Activated T-cell treated with anti-CD3 and anti-CD28 coated beads, Interleukin-2, amount 50 U/mL, for 72 hours (primary cell): ENCODE measurements around the gene LDLRAD4. TPM values are rescaled to one million over a fixed set of nuclear protein-coding genes. Genes with fewer than 3 reads are reported as not detected.
"Not testable (repeated sequence)": the region's sequence is repeated elsewhere in the genome, so short reads cannot be mapped to it uniquely, and the experiment has no call there.

Experiments
- ATAC-seq, 2 donors: fragments of 150-1000 bp; cut with Tn5 transposase; replicated peaks in 1 of 2; 2 replicates each; pipeline ENCODE4 v1.10.0; 2021; ENCODE audit warnings: moderate library complexity in 2 of 2, mild to moderate bottlenecking in 1 of 2
- DNase-seq, 2 donors: peaks; one replicate each; pipeline ENCODE4 v3.0.0; 2021 to 2022; ENCODE audit warnings: mixed read lengths in 1 of 2
- H3K27ac Mint-ChIP-seq: one replicate; pipeline ENCODE4 v1.8.0; 2022; ENCODE audit warnings: mild to moderate bottlenecking, moderate library complexity, mixed read lengths
- H3K27me3 Mint-ChIP-seq: one replicate; pipeline ENCODE4 v1.8.0; 2022; ENCODE audit warnings: low read depth, mixed read lengths
- H3K36me3 Mint-ChIP-seq, 2 donors: one replicate each; pipeline ENCODE4 v1.8.0; 2022; ENCODE audit warnings: mixed read lengths in 2 of 2, mild to moderate bottlenecking in 1 of 2; ENCODE audit not compliant: insufficient read depth in 2 of 2
- H3K4me1 Mint-ChIP-seq: one replicate; pipeline ENCODE4 v1.8.0; 2022; ENCODE audit warnings: low read depth, mixed read lengths
- H3K4me3 Mint-ChIP-seq, 2 donors: one replicate each; pipeline ENCODE4 v1.8.0; 2022; ENCODE audit warnings: mild to moderate bottlenecking in 2 of 2, mixed read lengths in 2 of 2, moderate library complexity in 2 of 2
- H3K9me3 Mint-ChIP-seq, 2 donors: one replicate each; pipeline ENCODE4 v1.8.0; 2022; ENCODE audit warnings: mixed read lengths in 2 of 2
- total RNA-seq, 2 donors: library from RNA; stranded (reverse); gene quantifications; one replicate each; pipeline ENCODE4 v1.2.3, GENCODE V29; 2022

The LDLRAD4 gene
- total RNA-seq, 2 donors from 2014 or later = 46.0 to 47.2 TPM

GRCh38 chr18:13606604-13607254 lies 388.2 kb downstream of the LDLRAD4 start:
- DNase-seq = no peak
- Mint-ChIP-seq H3K27ac (no peak overlapping the region), H3K4me3 (no peak overlapping the region), H3K9me3 (no peaks in the 10 kb centered on the region), H3K27me3 (no peaks in the 10 kb centered on the region), H3K4me1 (peaks cover 39% of the 10 kb centered on the region), H3K36me3 (peaks cover 0 to 3% of the 10 kb centered on the region in 2 donors)
- ATAC-seq = no peak

GRCh38 chr18:13608024-13608562 lies 389.5 kb downstream of the LDLRAD4 start:
- Mint-ChIP-seq H3K4me1 (peaks cover 53% of the 10 kb centered on the region), H3K27ac (peak overlapping the region; percentile 31), H3K4me3 (peak overlapping the region in 1 of 2 donors; percentile 84)
- not testable (repeated sequence) for H3K27me3 Mint-ChIP-seq, H3K36me3 Mint-ChIP-seq, H3K9me3 Mint-ChIP-seq
- ATAC-seq (peak in 1 of 2 donors; percentile 11), DNase-seq (peak; percentile 34)

DNA sequence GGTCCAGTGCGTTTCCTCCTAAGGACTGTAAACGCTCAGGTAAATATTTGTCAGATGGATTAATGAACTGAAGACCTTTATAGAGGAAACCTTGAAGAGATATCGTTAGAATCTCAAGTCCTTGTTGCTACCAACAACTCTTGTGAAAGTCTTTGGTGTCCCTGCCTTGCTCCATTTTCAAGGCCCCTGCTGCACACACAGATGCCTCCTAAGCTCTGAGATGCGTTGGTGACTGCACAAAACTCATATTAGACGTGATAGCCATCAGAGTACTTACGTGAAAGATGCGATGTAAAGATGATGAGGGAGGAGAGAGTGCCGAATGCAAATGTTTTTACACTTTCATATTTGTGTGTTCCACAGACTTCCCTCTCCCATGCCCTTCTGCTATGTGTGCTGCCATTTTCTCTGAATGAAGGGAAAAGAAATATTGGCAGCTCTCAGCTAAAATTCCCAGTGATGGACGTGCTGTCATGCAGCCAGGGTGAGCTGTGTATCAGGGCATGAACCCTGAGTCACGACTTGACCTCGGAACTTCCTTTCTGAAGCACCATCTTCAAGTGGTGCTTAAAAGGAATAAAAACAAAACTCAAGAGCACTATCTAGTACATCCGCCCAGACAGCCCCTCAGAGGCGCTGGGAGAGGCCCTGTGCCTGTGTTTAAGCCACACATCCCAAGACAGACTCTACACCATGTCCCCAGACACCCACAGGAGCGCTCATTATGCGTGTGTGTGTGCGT lies 390.4 kb downstream of the LDLRAD4 start:
- Mint-ChIP-seq H3K27ac (peak overlapping the region; percentile 89), H3K36me3 (peaks cover 0 to 3% of the 10 kb centered on the region in 2 donors), H3K4me1 (peaks cover 62% of the 10 kb centered on the region), H3K27me3 (no peaks in the 10 kb centered on the region), H3K4me3 (peak overlapping the region; percentile 61 to 84), H3K9me3 (no peaks in the 10 kb centered on the region)
- peak; percentile 49 to 58 for ATAC-seq
- DNase-seq = peak; percentile 48 to 59

DNA sequence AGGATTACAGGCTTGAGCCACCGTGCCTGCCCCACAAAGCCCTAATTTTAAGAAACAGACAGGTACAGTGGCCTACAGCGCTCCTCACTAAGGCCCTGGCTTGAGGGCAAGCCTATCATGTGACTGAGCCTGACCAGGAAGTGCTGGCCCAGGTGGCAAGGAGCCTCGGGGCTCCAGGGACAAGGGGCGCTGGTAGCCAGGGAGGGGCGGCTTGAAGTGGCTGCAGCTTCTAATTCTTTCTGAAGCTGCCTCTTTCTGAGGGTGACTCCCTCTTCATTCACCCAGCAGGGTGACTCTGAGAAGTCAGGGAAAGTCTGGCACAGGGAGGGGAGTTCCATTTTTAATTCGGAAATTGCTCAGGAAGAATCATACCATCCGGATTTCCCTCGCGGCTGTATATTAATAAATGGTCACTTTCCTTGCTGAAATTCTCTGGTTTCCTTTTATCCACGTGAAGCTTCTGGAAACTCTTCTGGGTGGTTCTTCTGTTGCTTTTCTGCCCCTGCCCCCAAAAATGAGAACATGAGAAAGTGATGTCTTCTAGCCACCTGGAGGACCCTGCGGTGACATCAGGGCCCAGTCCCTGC lies 392.1 kb downstream of the LDLRAD4 start:
- Mint-ChIP-seq H3K9me3 (no peaks in the 10 kb centered on the region), H3K27ac (peak overlapping the region; percentile 98), H3K36me3 (peaks cover 0 to 3% of the 10 kb centered on the region in 2 donors), H3K4me1 (peaks cover 78% of the 10 kb centered on the region), H3K4me3 (peak overlapping the region; percentile 83 to 89), H3K27me3 (no peaks in the 10 kb centered on the region)
- ATAC-seq = no peak
- DNase-seq = no peak

- Mint-ChIP-seq H3K27me3 (no peaks in the 10 kb centered on the region), H3K27ac (peak overlapping the region; percentile 98), H3K36me3 (peaks cover 0 to 3% of the 10 kb centered on the region in 2 donors), H3K4me3 (peak overlapping the region; percentile 83 to 89), H3K9me3 (no peaks in the 10 kb centered on the region), H3K4me1 (peaks cover 84% of the 10 kb centered on the region)
- ATAC-seq = no peak
- DNase-seq = peak in 1 of 2 donors; percentile 27
Measured at GRCh38 chr18:13611142-13611600, 392.6 kb downstream of the LDLRAD4 start.

DNA sequence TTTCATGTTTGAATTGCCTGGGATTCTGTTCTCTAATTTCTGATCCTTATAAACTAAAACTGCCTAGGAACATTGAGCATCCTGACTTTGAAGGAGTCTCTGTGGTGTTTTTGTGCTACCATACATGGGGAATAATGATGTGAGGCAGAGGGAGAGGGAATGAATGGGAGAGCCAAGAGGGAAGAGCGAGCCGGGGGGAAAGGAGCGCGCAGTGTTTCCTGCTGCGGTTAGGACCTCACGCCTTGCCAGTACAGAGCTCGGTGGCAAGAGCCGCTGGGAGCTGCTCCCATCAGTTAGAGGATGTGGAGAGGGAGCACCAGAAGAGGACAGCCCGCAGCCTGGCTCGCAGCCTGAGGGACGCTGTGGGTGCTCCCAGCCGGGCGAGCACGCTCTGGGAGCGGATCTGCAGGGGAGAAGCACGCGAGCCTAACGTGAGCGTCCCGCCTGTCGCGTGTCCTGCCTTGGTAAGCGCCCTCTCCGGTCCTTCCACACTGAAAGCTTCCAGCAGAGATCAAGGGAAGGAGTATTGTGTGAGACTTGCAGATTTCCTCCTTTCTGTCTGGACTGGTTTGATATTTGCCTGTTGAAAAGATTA lies 393.1 kb downstream of the LDLRAD4 start:
- DNase-seq (peak; percentile 25 to 28), ATAC-seq (peak; percentile 3 to 12)
- no peaks in the 10 kb centered on the region for H3K27me3 Mint-ChIP-seq
- peaks cover 0 to 3% of the 10 kb centered on the region in 2 donors for H3K36me3 Mint-ChIP-seq
- peak overlapping the region; percentile 83 to 89 for H3K4me3 Mint-ChIP-seq
- H3K4me1 Mint-ChIP-seq = peaks cover 89% of the 10 kb centered on the region
- H3K9me3 Mint-ChIP-seq = no peaks in the 10 kb centered on the region
- peak overlapping the region; percentile 98 for H3K27ac Mint-ChIP-seq

GRCh38 chr18:13612196-13612997 lies 393.8 kb downstream of the LDLRAD4 start:
- Mint-ChIP-seq H3K36me3 (peaks cover 0 to 3% of the 10 kb centered on the region in 2 donors), H3K27ac (peak overlapping the region; percentile 98), H3K9me3 (no peaks in the 10 kb centered on the region), H3K4me1 (peaks cover 96% of the 10 kb centered on the region), H3K27me3 (no peaks in the 10 kb centered on the region), H3K4me3 (peak overlapping the region; percentile 83 to 89)
- peak; percentile 55 to 66 for ATAC-seq
- DNase-seq = peak; percentile 64 to 73

DNA sequence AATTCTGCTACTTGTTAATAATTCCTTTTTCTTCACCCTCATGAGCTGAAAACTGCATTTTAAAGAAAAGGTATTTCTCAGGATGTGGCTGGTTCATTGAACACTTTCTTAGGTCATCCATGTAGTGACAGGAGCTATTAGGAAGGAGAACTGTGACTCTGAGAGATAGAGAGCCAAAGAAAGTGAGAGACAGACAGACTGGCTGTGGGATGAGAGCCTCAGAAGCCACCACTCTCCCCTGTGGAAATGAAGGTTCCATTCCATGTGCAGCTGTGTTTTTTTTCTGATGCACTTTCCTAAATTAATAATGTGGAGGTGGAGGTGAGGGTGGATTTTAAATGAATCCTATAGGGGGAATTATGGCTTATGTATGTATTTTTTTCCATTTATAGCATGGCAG lies 394.5 kb downstream of the LDLRAD4 start:
- Mint-ChIP-seq H3K27ac (peak overlapping the region; percentile 98), H3K4me3 (peak overlapping the region; percentile 83 to 89), H3K27me3 (no peaks in the 10 kb centered on the region), H3K4me1 (peaks cover 96% of the 10 kb centered on the region), H3K36me3 (no peaks in the 10 kb centered on the region), H3K9me3 (no peaks in the 10 kb centered on the region)
- DNase-seq (no peak), ATAC-seq (no peak)

DNA sequence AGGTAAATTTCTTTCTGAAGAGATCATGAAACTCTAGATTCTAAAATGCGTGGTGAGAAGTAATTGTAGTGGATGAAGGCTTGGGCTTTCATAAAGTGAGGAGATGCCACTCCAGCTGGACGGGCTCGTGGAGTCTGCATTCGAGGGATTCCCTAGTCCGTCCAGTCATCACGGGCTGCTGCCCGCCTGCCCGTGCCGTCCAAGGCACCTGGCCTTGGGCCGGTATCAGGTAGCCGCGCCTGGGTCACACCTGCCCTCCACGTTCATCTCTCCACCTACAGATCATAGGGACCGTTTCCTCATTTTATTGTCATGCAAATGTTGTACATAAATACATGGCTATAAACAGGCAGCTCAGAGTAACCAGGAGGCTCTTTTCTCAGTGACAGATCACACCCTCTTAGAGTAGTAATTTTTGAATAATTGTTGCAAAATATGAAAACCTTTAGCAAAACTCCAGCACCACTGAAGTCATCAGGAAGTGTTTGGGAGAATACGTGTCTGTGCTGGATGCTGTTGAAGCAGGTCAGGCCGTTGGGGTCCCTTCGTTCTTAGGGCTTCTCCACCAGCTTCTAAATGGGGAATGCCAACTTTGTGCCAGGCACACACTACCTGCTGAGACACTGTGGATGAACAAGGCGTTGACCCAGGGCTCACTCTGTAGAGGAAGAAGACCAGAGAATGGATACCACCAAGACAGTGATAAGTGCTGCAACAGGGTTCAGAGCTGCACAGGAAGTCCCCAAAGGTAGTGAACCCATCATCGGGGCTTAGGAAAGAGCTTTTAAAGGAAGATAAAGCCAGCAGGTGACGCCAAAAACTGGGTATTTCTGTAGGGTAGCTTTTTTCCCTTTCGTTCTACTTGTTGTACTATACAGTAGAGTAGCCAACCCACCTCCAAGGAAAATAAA lies 395.3 kb downstream of the LDLRAD4 start:
- peak overlapping the region; percentile 98 for H3K27ac Mint-ChIP-seq
- DNase-seq (peak in 1 of 2 donors; percentile 19), ATAC-seq (no peak)
- H3K9me3 Mint-ChIP-seq = no peaks in the 10 kb centered on the region
- peak overlapping the region; percentile 83 to 89 for H3K4me3 Mint-ChIP-seq
- H3K36me3 Mint-ChIP-seq = no peaks in the 10 kb centered on the region
- no peaks in the 10 kb centered on the region for H3K27me3 Mint-ChIP-seq
- peaks cover 93% of the 10 kb centered on the region for H3K4me1 Mint-ChIP-seq

DNA sequence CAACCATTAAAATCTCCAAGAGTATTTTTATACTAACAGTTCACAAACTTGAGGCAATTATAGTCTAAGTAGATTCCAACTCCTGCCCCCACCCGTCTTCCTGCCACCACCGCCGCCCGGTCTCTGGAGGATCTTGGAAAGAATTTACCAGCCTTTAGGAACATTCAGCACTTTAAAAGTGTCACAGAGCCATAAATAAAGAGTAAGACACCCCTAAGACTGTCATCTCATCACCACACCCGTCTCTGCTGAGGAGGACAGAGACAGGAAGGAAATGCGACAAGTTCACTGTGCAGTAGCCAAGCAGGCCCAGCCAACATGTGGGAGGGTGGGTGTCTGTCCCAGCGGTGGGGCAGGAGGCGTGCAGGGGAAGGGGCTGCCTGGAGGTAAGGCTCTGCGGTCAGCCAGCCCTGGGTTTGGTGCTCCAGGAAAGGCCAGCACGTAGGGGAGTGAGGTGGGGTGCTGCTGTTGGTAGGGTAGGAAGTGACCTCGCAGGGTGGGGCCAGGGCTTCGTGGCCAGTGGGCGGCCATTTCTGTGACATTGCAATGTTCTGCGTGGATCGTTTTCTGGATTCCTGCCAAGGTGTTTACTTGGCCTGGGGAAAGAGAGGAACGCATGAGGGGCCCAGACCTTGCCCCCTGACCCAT lies 396.2 kb downstream of the LDLRAD4 start:
- DNase-seq (peak; percentile 25 to 40), ATAC-seq (peak; percentile 10 to 31)
- H3K9me3 Mint-ChIP-seq = no peaks in the 10 kb centered on the region
- H3K27me3 Mint-ChIP-seq = no peaks in the 10 kb centered on the region
- peaks cover 86% of the 10 kb centered on the region for H3K4me1 Mint-ChIP-seq
- H3K27ac Mint-ChIP-seq = peak overlapping the region; percentile 98
- H3K36me3 Mint-ChIP-seq = no peaks in the 10 kb centered on the region
- peak overlapping the region; percentile 83 to 89 for H3K4me3 Mint-ChIP-seq

- peak overlapping the region; percentile 98 for H3K27ac Mint-ChIP-seq
Measured at GRCh38 chr18:13615432-13615861, 396.9 kb downstream of the LDLRAD4 start.

More at GRCh38 chr18:13615432-13615861, 396.9 kb downstream of the LDLRAD4 start:
- ATAC-seq = peak in 1 of 2 donors; percentile 16
- H3K36me3 Mint-ChIP-seq = no peaks in the 10 kb centered on the region
- DNase-seq = peak in 1 of 2 donors; percentile 28
- H3K4me1 Mint-ChIP-seq = peaks cover 83% of the 10 kb centered on the region
- H3K9me3 Mint-ChIP-seq = no peaks in the 10 kb centered on the region
- H3K4me3 Mint-ChIP-seq = peak overlapping the region; percentile 83 to 89
- no peaks in the 10 kb centered on the region for H3K27me3 Mint-ChIP-seq
